ENCODE results near the gene OTX1.
"Not testable (repeated sequence)": the region's sequence is repeated elsewhere in the genome, so short reads cannot be mapped to it uniquely, and the experiment has no call there.

OTX1 gene

GRCh38 chr2:63058921-63059792 is 8.5 kb downstream of the OTX1 start:
- no peak for DNase-seq (ENCODE audit: low read depth)

GRCh38 chr2:63059793-63060471 is 9.3 kb downstream of the OTX1 start:
- no peak for DNase-seq (ENCODE audit: low read depth)

- DNase-seq (ENCODE audit: low read depth): no peak
These were observed 9.9 kb downstream of the OTX1 start for GRCh38 chr2:63060472-63060991.

GRCh38 chr2:63064197-63064596 is 13.6 kb downstream of the OTX1 start:
- DNase-seq (ENCODE audit: low read depth): no peak

- no peak for DNase-seq (ENCODE audit: low read depth)
These were observed 14.0 kb downstream of the OTX1 start for GRCh38 chr2:63064661-63065060.

- no peak for DNase-seq (ENCODE audit: low read depth)
These were observed 15.6 kb downstream of the OTX1 start for GRCh38 chr2:63066265-63066664.

- no peak for DNase-seq (ENCODE audit: low read depth)
These were observed 16.2 kb downstream of the OTX1 start for GRCh38 chr2:63066838-63067237.

GRCh38 chr2:63071664-63072063 is 21.0 kb downstream of the OTX1 start:
- no peak for DNase-seq (ENCODE audit: low read depth)

- DNase-seq (ENCODE audit: low read depth): no peak
These were observed 23.4 kb downstream of the OTX1 start for GRCh38 chr2:63073994-63074393.

- not testable (repeated sequence) for DNase-seq (ENCODE audit: low read depth)
These were observed 23.8 kb downstream of the OTX1 start for GRCh38 chr2:63074399-63074798.

- no peak for DNase-seq (ENCODE audit: low read depth)
These were observed 28.4 kb downstream of the OTX1 start for GRCh38 chr2:63078852-63079606.

- no peak for DNase-seq (ENCODE audit: low read depth)
These were observed 30.8 kb downstream of the OTX1 start for GRCh38 chr2:63081404-63081803.

- DNase-seq (ENCODE audit: low read depth): no peak
These were observed 36.1 kb downstream of the OTX1 start for GRCh38 chr2:63086687-63087086.

- DNase-seq (ENCODE audit: low read depth): no peak
These were observed 41.8 kb downstream of the OTX1 start for GRCh38 chr2:63092401-63092800.

- DNase-seq (ENCODE audit: low read depth): no peak
These were observed 42.2 kb downstream of the OTX1 start for GRCh38 chr2:63092857-63093256.

GRCh38 chr2:63093502-63093901 is 42.9 kb downstream of the OTX1 start:
- no peak for DNase-seq (ENCODE audit: low read depth)

GRCh38 chr2:63096491-63096890 is 45.9 kb downstream of the OTX1 start:
- DNase-seq (ENCODE audit: low read depth): no peak

- no peak for DNase-seq (ENCODE audit: low read depth)
These were observed 48.4 kb downstream of the OTX1 start for GRCh38 chr2:63099032-63099431.

GRCh38 chr2:63101954-63102353 is 51.3 kb downstream of the OTX1 start:
- DNase-seq (ENCODE audit: low read depth): no peak

GRCh38 chr2:63104482-63104881 is 53.9 kb downstream of the OTX1 start:
- no peak for DNase-seq (ENCODE audit: low read depth)
